Lower leg skin (tissue), 3 donors: ENCODE data around the gene DDX10.

Experiments used
- CTCF ChIP-seq, 3 donors: fragments of 450-650 bp; IDR thresholded peaks; one replicate each; pipeline ENCODE4 v1.5.1; 2016; ENCODE audit warnings: antibody characterized with exemption in 3 of 3, mild to moderate bottlenecking in 3 of 3, moderate library complexity in 2 of 3
- POLR2A ChIP-seq, 2 donors: fragments of 450-650 bp; IDR thresholded peaks; one replicate each; pipeline ENCODE4 v1.6.1; 2016 to 2017; ENCODE audit warnings: antibody characterized with exemption in 2 of 2, mild to moderate bottlenecking in 1 of 2, moderate library complexity in 1 of 2

GRCh38 chr11:108663154-108663877 lies 1.6 kb upstream of the DDX10 start:
- TF ChIP-seq CTCF (IDR thresholded peaks at IDR 0.05) (no peak), POLR2A (IDR thresholded peaks at IDR 0.05) (no peak)
